Measurements from ENCODE around the gene KCNIP2. TPM values are rescaled to one million over a fixed set of nuclear protein-coding genes. Genes with fewer than 3 reads are reported as not detected.

The KCNIP2 gene
- total RNA-seq, 1 donor from 2014 or later = 0.29 TPM

- TF ChIP-seq CTCF (IDR thresholded peaks at IDR 0.05; ENCODE audit: insufficient read depth, low read length, poor library complexity, severe bottlenecking) = no peak
- no peak for DNase-seq (ENCODE audit: low read depth)
- H3K27me3 ChIP-seq (ENCODE audit: control insufficient read depth, insufficient read depth, low read length) = no peaks in the 10 kb centered on the region
- H3K4me3 ChIP-seq (ENCODE audit: low read depth, low read length) = no peak overlapping the region
- H3K36me3 ChIP-seq (ENCODE audit: control insufficient read depth, insufficient read depth, low read length) = no peaks in the 10 kb centered on the region
Measured at GRCh38 chr10:101833466-101833865, 10.1 kb downstream of the KCNIP2 start.

GRCh38 chr10:101832325-101832771 lies 11.3 kb downstream of the KCNIP2 start:
- no peak for DNase-seq (ENCODE audit: low read depth)
- Histone ChIP-seq H3K27me3 (ENCODE audit: control insufficient read depth, insufficient read depth, low read length) (no peaks in the 10 kb centered on the region), H3K4me3 (ENCODE audit: low read depth, low read length) (no peak overlapping the region), H3K36me3 (ENCODE audit: control insufficient read depth, insufficient read depth, low read length) (no peaks in the 10 kb centered on the region)
- TF ChIP-seq CTCF (IDR thresholded peaks at IDR 0.05; ENCODE audit: insufficient read depth, low read length, poor library complexity, severe bottlenecking) = no peak

- TF ChIP-seq CTCF (IDR thresholded peaks at IDR 0.05; ENCODE audit: insufficient read depth, low read length, poor library complexity, severe bottlenecking) = no peak
- H3K4me3 ChIP-seq (ENCODE audit: low read depth, low read length) = peak overlapping the region; percentile 44
- no peaks in the 10 kb centered on the region for H3K27me3 ChIP-seq (ENCODE audit: control insufficient read depth, insufficient read depth, low read length)
- H3K36me3 ChIP-seq (ENCODE audit: control insufficient read depth, insufficient read depth, low read length) = no peaks in the 10 kb centered on the region
- DNase-seq (ENCODE audit: low read depth) = no peak
Measured at GRCh38 chr10:101831169-101831811, 12.3 kb downstream of the KCNIP2 start.

GRCh38 chr10:101830322-101831168 lies 13.1 kb downstream of the KCNIP2 start:
- no peak for TF ChIP-seq CTCF (IDR thresholded peaks at IDR 0.05; ENCODE audit: insufficient read depth, low read length, poor library complexity, severe bottlenecking)
- DNase-seq (ENCODE audit: low read depth) = peak; percentile 53
- H3K36me3 ChIP-seq (ENCODE audit: control insufficient read depth, insufficient read depth, low read length) = no peaks in the 10 kb centered on the region

GRCh38 chr10:101829561-101830315 lies 13.9 kb downstream of the KCNIP2 start:
- no peak for TF ChIP-seq CTCF (IDR thresholded peaks at IDR 0.05; ENCODE audit: insufficient read depth, low read length, poor library complexity, severe bottlenecking)
- Histone ChIP-seq H3K36me3 (ENCODE audit: control insufficient read depth, insufficient read depth, low read length) (no peaks in the 10 kb centered on the region), H3K27me3 (ENCODE audit: control insufficient read depth, insufficient read depth, low read length) (no peaks in the 10 kb centered on the region), H3K4me3 (ENCODE audit: low read depth, low read length) (peak overlapping the region; percentile 44)
- DNase-seq (ENCODE audit: low read depth) = no peak

More at GRCh38 chr10:101830322-101831168, 13.1 kb downstream of the KCNIP2 start:
- peak overlapping the region; percentile 44 for H3K4me3 ChIP-seq (ENCODE audit: low read depth, low read length)
- no peaks in the 10 kb centered on the region for H3K27me3 ChIP-seq (ENCODE audit: control insufficient read depth, insufficient read depth, low read length)
